Activated T-cell treated with anti-CD3 and anti-CD28 coated beads, Interleukin-2, amount 50 U/mL, for 72 hours (primary cell): ENCODE data around the gene KRT81. TPM values are rescaled to one million over a fixed set of nuclear protein-coding genes. Genes with fewer than 3 reads are reported as not detected.
"Not testable (repeated sequence)": the region's sequence is repeated elsewhere in the genome, so short reads cannot be mapped to it uniquely, and the experiment has no call there.

Experiments
- ATAC-seq, 2 donors: fragments of 150-1000 bp; cut with Tn5 transposase; replicated peaks in 1 of 2; 2 replicates each; pipeline ENCODE4 v1.10.0; 2021; ENCODE audit warnings: moderate library complexity in 2 of 2, mild to moderate bottlenecking in 1 of 2
- DNase-seq, 2 donors: peaks; one replicate each; pipeline ENCODE4 v3.0.0; 2021 to 2022; ENCODE audit warnings: mixed read lengths in 1 of 2
- H3K27ac Mint-ChIP-seq: one replicate; pipeline ENCODE4 v1.8.0; 2022; ENCODE audit warnings: mild to moderate bottlenecking, moderate library complexity, mixed read lengths
- H3K27me3 Mint-ChIP-seq: one replicate; pipeline ENCODE4 v1.8.0; 2022; ENCODE audit warnings: low read depth, mixed read lengths
- H3K36me3 Mint-ChIP-seq, 2 donors: one replicate each; pipeline ENCODE4 v1.8.0; 2022; ENCODE audit warnings: mixed read lengths in 2 of 2, mild to moderate bottlenecking in 1 of 2; ENCODE audit not compliant: insufficient read depth in 2 of 2
- H3K4me1 Mint-ChIP-seq: one replicate; pipeline ENCODE4 v1.8.0; 2022; ENCODE audit warnings: low read depth, mixed read lengths
- H3K4me3 Mint-ChIP-seq, 2 donors: one replicate each; pipeline ENCODE4 v1.8.0; 2022; ENCODE audit warnings: mild to moderate bottlenecking in 2 of 2, mixed read lengths in 2 of 2, moderate library complexity in 2 of 2
- H3K9me3 Mint-ChIP-seq, 2 donors: one replicate each; pipeline ENCODE4 v1.8.0; 2022; ENCODE audit warnings: mixed read lengths in 2 of 2
- total RNA-seq, 2 donors: library from RNA; stranded (reverse); gene quantifications; one replicate each; pipeline ENCODE4 v1.2.3, GENCODE V29; 2022

Gene KRT81
- total RNA-seq, 2 donors from 2014 or later: not detected

DNA sequence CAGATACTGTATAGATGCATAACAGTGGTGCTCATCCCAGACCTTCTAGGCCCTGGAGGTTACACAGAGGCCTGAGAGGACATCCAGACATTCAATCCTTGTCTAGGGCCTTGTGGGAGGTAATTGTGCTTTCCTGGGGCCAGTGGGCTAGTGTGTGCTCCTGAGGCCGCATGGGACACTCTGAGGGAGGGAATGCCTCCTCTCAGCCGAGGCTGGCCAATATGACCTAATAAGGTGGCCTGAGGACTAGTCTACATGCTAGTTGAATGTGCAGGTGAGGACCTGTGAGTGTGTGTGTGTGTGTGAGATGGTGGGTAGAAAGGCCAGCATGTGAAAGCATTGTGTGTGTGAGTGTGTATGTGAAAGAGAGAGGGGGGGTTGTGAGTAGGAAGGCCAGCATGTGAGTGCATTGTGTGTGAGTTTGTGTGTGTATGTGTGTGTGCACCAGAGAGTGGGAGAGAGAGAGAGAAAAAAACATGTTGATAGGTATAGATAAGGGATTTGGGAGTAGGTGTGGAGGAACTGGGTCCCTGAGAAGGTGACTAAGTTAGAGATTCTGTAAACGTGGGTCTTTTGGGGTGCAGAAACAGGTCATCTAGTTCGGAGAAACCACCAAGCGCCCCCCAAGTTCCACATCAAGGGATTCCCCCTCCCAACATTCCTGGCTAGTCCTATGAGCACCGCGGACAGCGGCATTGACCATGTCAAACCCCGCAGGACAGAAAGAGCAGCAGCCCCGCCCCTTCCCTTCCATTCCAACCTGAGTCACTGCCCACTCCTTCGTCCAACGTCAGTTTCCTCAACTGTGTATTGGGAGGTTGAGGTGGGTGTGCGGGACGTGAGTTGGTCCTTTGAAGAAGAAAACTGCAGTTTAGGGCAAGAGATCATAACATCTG, 9.7 kb upstream of the KRT81 start:
- no peak for DNase-seq
- no peak for ATAC-seq
- Mint-ChIP-seq H3K36me3 (no peaks in the 10 kb centered on the region), H3K4me3 (no peak overlapping the region), H3K4me1 (peaks cover 13% of the 10 kb centered on the region), H3K9me3 (no peaks in the 10 kb centered on the region), H3K27me3 (peaks cover 34% of the 10 kb centered on the region), H3K27ac (no peak overlapping the region)

DNA sequence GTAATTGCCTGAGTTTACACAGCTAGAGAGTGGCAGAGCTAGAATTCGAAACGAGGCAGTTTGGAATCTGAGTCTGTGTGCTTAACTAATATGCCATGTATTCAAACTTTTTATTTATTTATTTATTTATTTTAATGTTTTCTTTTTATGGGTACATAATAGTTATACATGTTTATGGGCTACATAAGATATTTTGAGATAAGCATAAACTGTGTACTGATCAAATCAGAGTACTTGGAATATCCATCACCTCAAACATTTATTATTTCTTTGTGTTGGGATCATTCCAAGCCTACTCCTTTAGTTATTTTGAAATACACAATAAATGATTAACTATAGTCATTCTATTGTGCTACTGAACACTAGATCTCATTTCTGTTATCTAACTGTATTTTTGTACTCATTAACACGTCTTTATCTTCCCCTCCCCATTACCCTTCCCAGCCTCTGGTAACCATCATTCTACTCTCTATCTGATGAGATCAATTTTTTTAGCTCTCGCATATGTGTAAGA, 7.4 kb upstream of the KRT81 start:
- ATAC-seq (no peak), DNase-seq (no peak)
- Mint-ChIP-seq H3K27ac (no peak overlapping the region), H3K4me1 (no peaks in the 10 kb centered on the region), H3K9me3 (no peaks in the 10 kb centered on the region), H3K27me3 (peaks cover 24% of the 10 kb centered on the region), H3K36me3 (no peaks in the 10 kb centered on the region), H3K4me3 (no peak overlapping the region)

- H3K36me3 Mint-ChIP-seq: no peaks in the 10 kb centered on the region
- no peak overlapping the region for H3K27ac Mint-ChIP-seq
- no peaks in the 10 kb centered on the region for H3K4me1 Mint-ChIP-seq
- DNase-seq (no peak), ATAC-seq (no peak)
- peaks cover 32% of the 10 kb centered on the region for H3K27me3 Mint-ChIP-seq
- H3K4me3 Mint-ChIP-seq: no peak overlapping the region
- no peaks in the 10 kb centered on the region for H3K9me3 Mint-ChIP-seq
Measured at GRCh38 chr12:52296572-52297215, 5.4 kb upstream of the KRT81 start.

- H3K9me3 Mint-ChIP-seq: no peaks in the 10 kb centered on the region
- peaks cover 37% of the 10 kb centered on the region for H3K27me3 Mint-ChIP-seq
- H3K27ac Mint-ChIP-seq: no peak overlapping the region
- ATAC-seq (no peak), DNase-seq (no peak)
- no peaks in the 10 kb centered on the region for H3K36me3 Mint-ChIP-seq
- H3K4me1 Mint-ChIP-seq: no peaks in the 10 kb centered on the region
- no peak overlapping the region for H3K4me3 Mint-ChIP-seq
Measured at GRCh38 chr12:52295663-52296062, 4.3 kb upstream of the KRT81 start.

DNA sequence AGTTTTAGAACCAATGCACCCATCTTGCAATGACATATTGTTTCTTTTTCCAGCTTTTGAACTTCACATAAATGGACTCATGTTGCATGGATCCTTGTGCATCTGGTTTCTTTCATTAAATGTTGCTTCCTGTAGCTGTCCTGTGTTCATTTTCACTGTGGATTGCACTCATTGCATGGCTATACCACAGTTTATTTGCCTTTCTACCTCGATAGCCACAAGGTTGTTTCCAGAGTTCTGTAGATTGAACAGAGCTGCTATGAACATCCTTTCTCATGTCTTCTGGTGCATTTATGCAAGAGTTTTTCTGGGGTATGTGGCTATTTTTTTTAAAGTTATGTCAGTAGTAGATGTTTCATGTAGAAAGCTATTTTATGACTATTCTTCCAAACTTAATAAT, 3.5 kb upstream of the KRT81 start:
- H3K9me3 Mint-ChIP-seq: no peaks in the 10 kb centered on the region
- no peak for DNase-seq
- no peaks in the 10 kb centered on the region for H3K4me1 Mint-ChIP-seq
- ATAC-seq: no peak
- no peaks in the 10 kb centered on the region for H3K36me3 Mint-ChIP-seq
- H3K27ac Mint-ChIP-seq: no peak overlapping the region
- H3K4me3 Mint-ChIP-seq: no peak overlapping the region
- H3K27me3 Mint-ChIP-seq: peaks cover 30% of the 10 kb centered on the region

DNA sequence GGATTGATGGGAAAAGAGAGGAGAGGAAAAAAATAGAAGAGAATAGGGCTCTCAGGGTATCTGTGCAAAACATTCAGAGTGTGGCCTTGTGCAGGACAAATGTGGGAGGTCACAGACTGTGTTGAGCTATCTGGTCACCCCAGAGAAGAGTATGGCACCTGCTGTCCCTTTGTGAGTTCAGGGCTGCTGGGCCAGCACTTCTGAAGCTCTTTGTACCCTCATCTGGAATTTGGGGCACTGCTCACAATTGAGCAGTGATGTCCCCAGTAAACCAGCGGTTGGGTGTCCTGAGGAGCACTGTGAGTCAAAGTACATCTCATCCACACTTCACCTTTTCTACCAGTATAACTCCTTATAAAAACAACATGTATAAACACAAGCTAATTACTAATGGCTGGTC, 2.6 kb upstream of the KRT81 start:
- ATAC-seq (no peak), DNase-seq (no peak)
- no peak overlapping the region for H3K27ac Mint-ChIP-seq
- no peaks in the 10 kb centered on the region for H3K4me1 Mint-ChIP-seq
- H3K36me3 Mint-ChIP-seq: no peaks in the 10 kb centered on the region
- H3K27me3 Mint-ChIP-seq: peaks cover 22% of the 10 kb centered on the region
- H3K4me3 Mint-ChIP-seq: no peak overlapping the region
- H3K9me3 Mint-ChIP-seq: no peaks in the 10 kb centered on the region

GRCh38 chr12:52290483-52291134, 725 bp downstream of the KRT81 start:
- H3K27ac Mint-ChIP-seq, ATAC-seq, H3K36me3 Mint-ChIP-seq, H3K4me1 Mint-ChIP-seq, H3K9me3 Mint-ChIP-seq, H3K4me3 Mint-ChIP-seq, DNase-seq: not testable (repeated sequence)
- peaks cover 19% of the 10 kb centered on the region for H3K27me3 Mint-ChIP-seq

DNA sequence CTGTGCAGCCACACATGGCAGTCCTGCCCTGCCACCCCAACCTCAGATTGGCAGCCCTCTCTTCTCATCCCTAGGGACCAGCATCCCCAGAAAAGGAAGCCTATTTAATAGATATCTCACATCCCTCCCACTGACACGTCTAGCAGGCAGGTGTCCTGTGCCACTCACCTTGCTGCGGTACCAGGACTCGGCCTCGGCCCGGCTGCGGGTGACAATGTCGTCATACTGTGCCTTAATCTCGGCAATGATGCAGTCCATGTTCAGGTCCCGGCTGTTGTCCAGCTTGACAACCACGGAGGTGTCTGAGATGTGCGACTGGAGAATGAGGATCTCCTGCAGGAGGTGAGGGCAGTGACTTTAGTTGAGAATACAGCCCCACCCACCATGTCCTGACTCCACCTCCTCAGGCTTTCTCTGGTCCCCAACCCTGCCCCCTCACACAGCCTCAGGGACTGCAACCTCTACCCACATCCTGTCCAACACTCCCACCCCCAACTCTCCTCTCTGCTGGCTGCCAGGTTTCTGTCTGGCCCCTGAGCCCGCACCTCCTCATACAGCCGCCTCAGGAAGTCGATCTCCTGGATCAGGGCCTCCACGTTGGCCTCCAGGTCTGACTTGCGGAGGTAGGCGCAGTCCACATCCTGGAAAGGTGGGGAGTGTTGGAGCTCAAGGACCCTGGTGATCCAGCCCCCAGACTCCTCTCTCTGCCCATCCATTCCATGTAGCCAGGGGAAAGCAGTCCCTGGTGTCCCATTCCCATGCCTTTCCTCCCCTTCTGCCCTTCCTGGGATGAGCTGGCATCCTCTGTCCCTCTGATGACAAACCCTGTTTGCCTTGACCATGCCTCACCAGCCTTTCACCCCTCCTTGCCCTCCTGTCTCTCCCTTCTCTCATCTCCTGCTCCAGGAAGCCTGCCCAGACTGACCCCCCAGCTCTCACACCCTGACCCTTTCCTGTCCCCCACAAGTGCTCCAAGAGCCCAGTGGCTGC, 3.2 kb downstream of the KRT81 start:
- not testable (repeated sequence) for H3K4me3 Mint-ChIP-seq, H3K27ac Mint-ChIP-seq, H3K9me3 Mint-ChIP-seq

DNA sequence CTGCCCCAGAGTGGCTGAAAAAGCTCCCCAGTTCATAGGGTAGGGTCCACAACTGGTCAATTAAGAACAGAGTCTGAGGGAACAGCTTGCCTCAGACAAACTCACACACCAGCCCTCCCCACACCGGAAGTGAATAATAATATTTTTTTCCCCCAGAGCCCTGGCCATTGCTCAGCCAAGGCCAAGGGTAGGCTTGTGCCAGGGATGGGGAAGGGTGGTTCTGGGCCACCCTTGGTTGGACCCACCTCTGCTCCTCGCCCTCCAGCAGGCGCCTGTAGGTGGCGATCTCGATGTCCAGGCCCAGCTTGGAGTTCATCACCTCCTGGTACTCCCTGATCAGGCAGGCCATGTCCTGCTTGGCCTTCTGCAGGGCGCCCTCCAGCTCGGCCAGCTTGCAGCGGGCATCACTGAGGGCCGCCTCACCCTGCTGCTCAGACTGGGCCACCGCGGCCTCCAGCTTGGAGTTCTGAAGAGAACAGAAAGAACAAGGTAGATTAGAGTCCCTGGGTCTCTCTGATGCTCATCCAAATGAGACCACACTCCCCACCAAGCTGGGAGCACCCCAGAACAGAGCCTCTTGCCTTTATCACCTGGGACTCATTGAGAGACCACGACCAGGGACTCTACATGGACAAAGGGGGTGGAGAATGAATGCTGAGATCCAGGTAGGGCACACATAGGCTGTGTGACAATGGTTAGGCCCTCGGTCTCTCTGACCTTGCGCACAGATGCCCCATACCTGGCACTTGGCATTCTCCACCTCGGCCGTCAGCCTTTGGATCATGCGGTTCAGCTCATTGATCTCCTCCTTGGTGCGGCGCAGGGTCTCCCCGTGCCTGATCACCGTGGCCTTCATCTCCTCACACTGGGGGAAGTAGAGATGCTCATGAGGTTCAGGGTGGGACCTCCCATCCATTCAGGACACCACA, 4.2 kb downstream of the KRT81 start:
- H3K4me3 Mint-ChIP-seq, H3K9me3 Mint-ChIP-seq, H3K27ac Mint-ChIP-seq, DNase-seq, H3K36me3 Mint-ChIP-seq, ATAC-seq, H3K4me1 Mint-ChIP-seq: not testable (repeated sequence)
- peaks cover 20% of the 10 kb centered on the region for H3K27me3 Mint-ChIP-seq

More for the DNA sequence above, 3.2 kb downstream of the KRT81 start:
- peaks cover 14% of the 10 kb centered on the region for H3K27me3 Mint-ChIP-seq
- not testable (repeated sequence) for H3K4me1 Mint-ChIP-seq, H3K36me3 Mint-ChIP-seq, DNase-seq
- ATAC-seq: peak; percentile 62

GRCh38 chr12:52285851-52286530, 5.3 kb downstream of the KRT81 start:
- Mint-ChIP-seq H3K36me3 (no peaks in the 10 kb centered on the region), H3K4me3 (no peak overlapping the region), H3K27ac (no peak overlapping the region), H3K27me3 (peaks cover 14% of the 10 kb centered on the region), H3K4me1 (peaks cover 9% of the 10 kb centered on the region), H3K9me3 (no peaks in the 10 kb centered on the region)
- DNase-seq (no peak), ATAC-seq (no peak)

- H3K27ac Mint-ChIP-seq: no peak overlapping the region
- no peaks in the 10 kb centered on the region for H3K36me3 Mint-ChIP-seq
- DNase-seq (no peak), ATAC-seq (no peak)
- no peaks in the 10 kb centered on the region for H3K9me3 Mint-ChIP-seq
- peaks cover 14% of the 10 kb centered on the region for H3K27me3 Mint-ChIP-seq
- H3K4me3 Mint-ChIP-seq: no peak overlapping the region
- peaks cover 9% of the 10 kb centered on the region for H3K4me1 Mint-ChIP-seq
Measured at GRCh38 chr12:52285172-52285745, 6.1 kb downstream of the KRT81 start.
